ENCODE data around the gene SPSB4. TPM values are rescaled to one million over a fixed set of nuclear protein-coding genes. Genes with fewer than 3 reads are reported as not detected.

SPSB4 gene
- total and polyA plus RNA-seq, 2 experiments from 2014 or later: 57.0 to 82.2 TPM

DNA sequence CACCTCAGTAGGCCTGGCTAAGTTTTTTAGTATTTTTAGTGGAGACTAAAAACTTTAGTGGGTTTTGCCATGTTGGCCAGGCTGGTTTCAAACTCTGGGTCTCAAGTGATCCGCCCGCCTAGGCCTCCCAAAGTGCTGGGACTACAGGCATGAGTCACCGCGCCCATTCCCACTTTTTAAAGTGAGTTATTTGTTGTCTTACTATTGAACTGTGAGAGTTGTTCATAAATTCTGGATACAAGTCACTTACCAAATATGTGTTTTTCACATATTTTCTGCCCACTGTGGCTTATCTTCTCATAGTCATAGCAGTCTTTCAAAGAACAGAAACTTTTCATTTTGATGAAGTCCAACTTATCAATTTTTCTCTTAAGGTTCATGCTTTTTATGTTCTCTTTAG lies 29.9 kb upstream of the SPSB4 start:
- Histone ChIP-seq H3K4me1 (ENCODE audit: low read depth) (peaks cover 17% of the 10 kb centered on the region), H3K4me3 (no peak overlapping the region), H3K27me3 (no peaks in the 10 kb centered on the region), H3K27ac (no peak overlapping the region), H3K9me3 (ENCODE audit: low read depth) (no peaks in the 10 kb centered on the region), H3K36me3 (no peaks in the 10 kb centered on the region)
- TF ChIP-seq, protein P1, sequence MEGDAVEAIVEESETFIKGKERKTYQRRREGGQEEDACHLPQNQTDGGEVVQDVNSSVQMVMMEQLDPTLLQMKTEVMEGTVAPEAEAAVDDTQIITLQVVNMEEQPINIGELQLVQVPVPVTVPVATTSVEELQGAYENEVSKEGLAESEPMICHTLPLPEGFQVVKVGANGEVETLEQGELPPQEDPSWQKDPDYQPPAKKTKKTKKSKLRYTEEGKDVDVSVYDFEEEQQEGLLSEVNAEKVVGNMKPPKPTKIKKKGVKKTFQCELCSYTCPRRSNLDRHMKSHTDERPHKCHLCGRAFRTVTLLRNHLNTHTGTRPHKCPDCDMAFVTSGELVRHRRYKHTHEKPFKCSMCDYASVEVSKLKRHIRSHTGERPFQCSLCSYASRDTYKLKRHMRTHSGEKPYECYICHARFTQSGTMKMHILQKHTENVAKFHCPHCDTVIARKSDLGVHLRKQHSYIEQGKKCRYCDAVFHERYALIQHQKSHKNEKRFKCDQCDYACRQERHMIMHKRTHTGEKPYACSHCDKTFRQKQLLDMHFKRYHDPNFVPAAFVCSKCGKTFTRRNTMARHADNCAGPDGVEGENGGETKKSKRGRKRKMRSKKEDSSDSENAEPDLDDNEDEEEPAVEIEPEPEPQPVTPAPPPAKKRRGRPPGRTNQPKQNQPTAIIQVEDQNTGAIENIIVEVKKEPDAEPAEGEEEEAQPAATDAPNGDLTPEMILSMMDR (IDR thresholded peaks at IDR 0.05; ENCODE audit: low read depth, low read length): no peak
- no peak for DNase-seq (ENCODE audit: low read depth in 1 of 2, low spot score in 1 of 2)

DNA sequence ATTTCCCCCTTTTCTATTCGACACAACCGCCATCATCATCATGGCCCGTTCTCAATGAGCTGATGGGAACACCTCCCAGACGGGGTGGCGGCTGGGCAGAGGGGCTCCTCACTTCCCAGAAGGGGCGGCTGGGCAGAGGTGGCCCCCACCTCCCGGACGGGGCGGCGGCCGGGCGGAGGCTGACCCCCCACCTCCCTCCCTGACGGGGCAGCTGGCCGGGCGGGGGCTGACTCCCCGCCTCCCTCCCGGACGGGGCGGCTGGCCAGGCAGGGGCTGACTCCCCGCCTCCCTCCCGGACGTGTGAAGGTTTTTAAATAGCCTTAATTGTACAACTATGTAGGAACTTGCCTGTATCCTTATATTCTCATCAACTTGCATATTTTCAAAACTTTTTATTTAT lies 20.9 kb upstream of the SPSB4 start:
- no peak for DNase-seq (ENCODE audit: low read depth in 1 of 2, low spot score in 1 of 2)
- TF ChIP-seq, protein P1 (IDR thresholded peaks at IDR 0.05; ENCODE audit: low read depth, low read length): no peak
- H3K36me3 ChIP-seq: no peaks in the 10 kb centered on the region
- H3K9me3 ChIP-seq (ENCODE audit: low read depth): no peaks in the 10 kb centered on the region
- no peaks in the 10 kb centered on the region for H3K27me3 ChIP-seq
- H3K4me1 ChIP-seq (ENCODE audit: low read depth): peaks cover 10% of the 10 kb centered on the region
- no peak overlapping the region for H3K27ac ChIP-seq
- no peak overlapping the region for H3K4me3 ChIP-seq

DNA sequence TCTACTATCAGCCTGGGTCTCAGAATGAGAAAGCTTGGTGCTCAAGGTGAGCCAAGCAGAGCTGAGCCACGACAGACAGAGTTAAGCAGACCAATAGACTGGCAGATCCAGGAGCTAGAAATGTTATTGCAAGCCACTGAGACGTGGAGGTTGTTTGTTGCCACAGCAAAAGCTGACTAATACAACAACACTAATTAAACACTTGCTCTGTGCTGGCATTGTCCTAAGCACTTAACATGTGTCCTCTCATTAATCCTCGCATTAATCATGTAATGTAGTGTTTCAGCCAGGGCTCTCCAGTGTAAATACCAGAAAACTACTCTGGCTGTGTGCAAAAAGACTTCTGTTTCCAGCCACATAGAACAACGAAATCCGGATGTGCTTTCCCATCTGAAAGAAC lies 11.6 kb upstream of the SPSB4 start:
- Histone ChIP-seq H3K27me3 (no peaks in the 10 kb centered on the region), H3K4me3 (no peak overlapping the region), H3K4me1 (ENCODE audit: low read depth) (no peaks in the 10 kb centered on the region), H3K9me3 (ENCODE audit: low read depth) (no peaks in the 10 kb centered on the region), H3K36me3 (no peaks in the 10 kb centered on the region), H3K27ac (no peak overlapping the region)
- no peak for DNase-seq (ENCODE audit: low read depth in 1 of 2, low spot score in 1 of 2)
- TF ChIP-seq, protein P1 (IDR thresholded peaks at IDR 0.05; ENCODE audit: low read depth, low read length): no peak

DNA sequence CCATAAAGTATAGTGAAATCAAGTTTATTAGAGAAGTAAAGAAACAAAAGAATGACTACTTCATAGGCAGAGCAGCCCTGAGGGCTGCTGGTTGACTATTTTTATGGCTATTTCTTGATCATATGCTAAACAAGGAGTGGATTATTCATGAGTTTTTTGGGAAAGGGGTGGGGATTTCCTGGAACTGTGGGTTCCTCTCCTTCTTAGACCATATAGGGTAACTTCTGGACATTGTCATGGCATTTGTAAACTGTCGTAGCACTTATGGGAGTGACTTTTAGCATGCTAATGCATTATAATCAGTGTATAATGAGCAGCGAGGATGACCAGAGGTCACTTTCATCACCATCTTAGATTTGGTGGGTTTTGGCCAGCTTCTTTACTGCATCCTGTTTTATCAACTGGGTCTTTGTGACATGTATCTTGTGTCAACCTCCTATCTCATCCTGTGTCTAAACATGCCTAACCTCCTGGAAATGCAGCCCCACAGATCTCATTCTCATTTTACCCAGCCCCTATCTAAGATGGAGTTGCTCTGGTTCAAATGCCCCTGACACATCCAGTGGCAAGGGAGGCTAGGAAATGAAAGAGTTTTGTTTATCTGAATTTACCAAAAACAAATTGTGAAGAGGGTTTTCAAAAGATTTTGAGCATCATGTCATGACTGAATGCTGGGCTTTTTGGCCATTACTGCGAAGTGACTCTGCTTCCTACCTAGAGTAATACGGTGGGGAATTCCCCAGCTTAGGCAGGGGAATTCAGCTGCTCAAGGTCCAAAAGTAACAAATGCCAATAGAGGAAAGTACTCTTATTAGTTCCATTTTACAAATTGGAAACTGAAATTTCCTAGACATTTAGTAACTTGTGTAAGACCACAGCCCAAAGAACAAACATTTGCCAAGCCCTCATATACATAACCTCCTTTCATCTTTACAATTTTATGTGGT lies 6.2 kb upstream of the SPSB4 start:
- Histone ChIP-seq H3K27me3 (peaks cover 7% of the 10 kb centered on the region), H3K27ac (no peak overlapping the region), H3K36me3 (no peaks in the 10 kb centered on the region), H3K4me1 (ENCODE audit: low read depth) (no peaks in the 10 kb centered on the region), H3K4me3 (no peak overlapping the region), H3K9me3 (ENCODE audit: low read depth) (no peaks in the 10 kb centered on the region)
- no peak for DNase-seq (ENCODE audit: low read depth in 1 of 2, low spot score in 1 of 2)
- TF ChIP-seq, protein P1 (IDR thresholded peaks at IDR 0.05; ENCODE audit: low read depth, low read length): no peak

DNA sequence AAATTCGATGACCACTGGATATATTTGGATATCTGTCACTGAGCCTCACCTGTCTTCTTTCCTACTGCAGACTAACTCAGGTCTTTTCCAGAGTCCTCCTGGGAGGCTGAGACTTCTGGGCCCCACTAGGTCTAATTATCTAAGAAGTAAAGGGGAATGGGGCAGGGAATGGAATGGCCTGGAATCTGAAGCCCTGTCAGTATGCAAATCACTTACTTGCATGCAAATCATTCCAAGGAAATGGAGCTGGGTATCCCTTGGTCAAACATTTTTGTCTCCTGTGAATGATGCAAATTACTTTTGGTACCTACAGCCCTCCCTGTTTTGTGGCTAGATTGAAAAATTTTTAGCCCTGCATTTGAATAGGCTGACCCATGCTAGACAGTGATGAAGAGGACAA lies 5.3 kb upstream of the SPSB4 start:
- TF ChIP-seq, protein P1 (IDR thresholded peaks at IDR 0.05; ENCODE audit: low read depth, low read length): no peak
- Histone ChIP-seq H3K27me3 (peaks cover 7% of the 10 kb centered on the region), H3K4me3 (no peak overlapping the region), H3K4me1 (ENCODE audit: low read depth) (no peaks in the 10 kb centered on the region), H3K27ac (no peak overlapping the region), H3K9me3 (ENCODE audit: low read depth) (no peaks in the 10 kb centered on the region), H3K36me3 (no peaks in the 10 kb centered on the region)
- no peak for DNase-seq (ENCODE audit: low read depth in 1 of 2, low spot score in 1 of 2)

Measured in cardiac muscle cell (in vitro differentiated cells and primary cell).